Measurements from ENCODE around the gene CDC25C. TPM values are rescaled to one million over a fixed set of nuclear protein-coding genes. Genes with fewer than 3 reads are reported as not detected.

Gene CDC25C
- total and polyA plus RNA-seq, 9 of the 15 experiments (the other 6 are each of a cell fraction or from before 2014, with no cell fraction given) = 19.1 to 63.7 (median 31.9) TPM

- TF ChIP-seq REST (IDR thresholded peaks at IDR 0.05; ENCODE audit: borderline replicate concordance) (no peak), REST (CRISPR knock-in tag; IDR thresholded peaks at IDR 0.05; ENCODE audit: low read depth) (no peak), LARP7 (IDR thresholded peaks at IDR 0.05) (no peak), ZNF583 (CRISPR knock-in tag; IDR thresholded peaks at IDR 0.05) (0 out of 2 replicates have a peak, but pooled peaks have one; percentile 39), ZNF174 (CRISPR knock-in tag; IDR thresholded peaks at IDR 0.05) (no peak), ZNF121 (CRISPR knock-in tag; conservative IDR thresholded peaks at IDR 0.05) (no peak), MCM2 (IDR thresholded peaks at IDR 0.05; ENCODE audit: low read depth) (no peak), SETDB1 (IDR thresholded peaks at IDR 0.05; ENCODE audit: low read length) (no peak), EP400 (IDR thresholded peaks at IDR 0.05) (peak; percentile 90), ZSCAN32 (CRISPR knock-in tag; IDR thresholded peaks at IDR 0.05) (no peak), RFX1 (IDR thresholded peaks at IDR 0.05) (no peak), KDM2B (CRISPR knock-in tag; IDR thresholded peaks at IDR 0.05) (no peak), ZNF384 (IDR thresholded peaks at IDR 0.05; ENCODE audit: low read depth, low read length) (no peak), CBX1 (IDR thresholded peaks at IDR 0.05; ENCODE audit: low read depth) (no peak), HNRNPLL (IDR thresholded peaks at IDR 0.05; ENCODE audit: low read depth, low read length, poor library complexity, severe bottlenecking) (no peak), PPARD (CRISPR knock-in tag; IDR thresholded peaks at IDR 0.05) (no peak), EGR1 (conservative IDR thresholded peaks at IDR 0.05) (peak; percentile 82), E2F3 (CRISPR knock-in tag; IDR thresholded peaks at IDR 0.05) (0 out of 2 replicates have a peak, but pooled peaks have one; percentile 47), U2AF1 (optimal IDR thresholded peaks at IDR 0.05; ENCODE audit: low read depth, low read length) (no peak), E4F1 (CRISPR knock-in tag; IDR thresholded peaks at IDR 0.05; ENCODE audit: borderline replicate concordance) (no peak), NR2C1 (IDR thresholded peaks at IDR 0.05) (peak; percentile 20; the same call in 1 of the 2 replicates), NR2C1 (tag; IDR thresholded peaks at IDR 0.05) (no peak)
Measured at GRCh38 chr5:138336952-138337684, 5.5 kb upstream of the CDC25C start (continued).

All from K562 (cell line).